Motor neuron (in vitro differentiated cells): ENCODE results near the gene PTPRG. TPM values are rescaled to one million over a fixed set of nuclear protein-coding genes. Genes with fewer than 3 reads are reported as not detected.

Source experiments
- ATAC-seq, 8 experiments: fragments of 200-7000 bp; cut with Tn5 transposase; replicated peaks in 6 of 8; 2 replicates each; pipeline ENCODE4 v1.8.0; 2021; ENCODE audit warnings: mild to moderate bottlenecking in 8 of 8, moderate library complexity in 8 of 8
- H3K27ac ChIP-seq, 2 donors: fragments of 250-450 bp; sonication (Bioruptor Pico); 2 replicates each; pipeline ENCODE4 v1.9.0; 2021; ENCODE audit warnings: antibody characterized with exemption in 2 of 2, mild to moderate bottlenecking in 2 of 2, moderate library complexity in 1 of 2
- H3K4me1 ChIP-seq, 2 donors: fragments of 250-450 bp; sonication (Bioruptor Pico); replicated peaks in 1 of 2; 2 replicates each; pipeline ENCODE4 v1.6.1; 2021; ENCODE audit warnings: antibody characterized with exemption in 2 of 2, mild to moderate bottlenecking in 2 of 2, moderate library complexity in 1 of 2
- H3K4me3 ChIP-seq, 5 donors: fragments of 250-450 bp; sonication (Bioruptor Pico); 2 replicates each; pipeline ENCODE4 v1.9.0; 2021; ENCODE audit warnings: antibody characterized with exemption in 5 of 5, mild to moderate bottlenecking in 5 of 5, moderate library complexity in 4 of 5
- WGBS, 10 experiments: fragments of 450-650 bp; shearing (Covaris generic); methylation state at CpG; one replicate each; pipeline ENCODE4 v1.0.0; 2022; 5-methylcytosine and 5-hydroxymethylcytosine counted together
- in situ Hi-C, 9 experiments: fragments of 400-800 bp; cut with MboI; loops; one replicate each; pipeline ENCODE4 v1.15.0; 2021; ENCODE audit warnings: low sequenced_read_pairs in 9 of 9, low pct_unique_long_range_greater_than_20kb in 2 of 9; ENCODE audit not compliant: unreplicated experiment in 9 of 9
- total RNA-seq, 8 experiments: library from RNA; unstranded; fragments of 300-600 nt; gene quantifications; 2 replicates each; pipeline versions ENCODE4 v1.2.3 to v1.2.4, GENCODE V29; 2022

PTPRG gene
- total RNA-seq, 8 experiments from 2014 or later = 15.9 to 75.2 (median 42.9) TPM

- ATAC-seq = no peak
Observed at GRCh38 chr3:61945657-61946056, 384.3 kb downstream of the PTPRG start.

GRCh38 chr3:61946570-61947324 is 385.4 kb downstream of the PTPRG start:
- in situ Hi-C loops = loop anchor here in 1 of 9 experiments (25.0 kb wide), 1 partner anchor 384 kb away; the partner anchor contains the start of gene PTPRG
- 17 to 67% (median 40%) methylated on average over 2 to 7 of the region's 7 CpGs for WGBS, 10 experiments
- peak in 4 of 8 experiments; percentile 17 to 55 (median 48) for ATAC-seq

More at GRCh38 chr3:61945657-61946056, 384.3 kb downstream of the PTPRG start:
- Histone ChIP-seq H3K27ac (no peak overlapping the region), H3K4me3 (no peak overlapping the region), H3K4me1 (peaks cover 8 to 16% of the 10 kb centered on the region in 2 donors)
- WGBS, 10 experiments = 0 to 79% (median 56%) methylated on average over 1 to 3 of the region's 3 CpGs; no CpG with 5 or more reads in 2 of the 10 experiments
- in situ Hi-C loops = loop anchor here in 1 of 9 experiments (25.0 kb wide), 1 partner anchor 383 kb away; the partner anchor contains the start of gene PTPRG

GRCh38 chr3:61947456-61947855 is 386.1 kb downstream of the PTPRG start:
- H3K27ac ChIP-seq = no peak overlapping the region
- in situ Hi-C loops = loop anchor here in 1 of 9 experiments (25.0 kb wide), 1 partner anchor 385 kb away; the partner anchor contains the start of gene PTPRG
- no peak overlapping the region for H3K4me3 ChIP-seq
- 37 to 84% (median 48%) methylated on average over 2 to 4 of the region's 4 CpGs for WGBS, 10 experiments
- ATAC-seq = peak in 2 of 8 experiments; percentile 42 to 51
- H3K4me1 ChIP-seq = peaks cover 13 to 16% of the 10 kb centered on the region in 2 donors

More at GRCh38 chr3:61946570-61947324, 385.4 kb downstream of the PTPRG start:
- Histone ChIP-seq H3K4me3 (no peak overlapping the region), H3K4me1 (peaks cover 8 to 16% of the 10 kb centered on the region in 2 donors), H3K27ac (no peak overlapping the region)

DNA sequence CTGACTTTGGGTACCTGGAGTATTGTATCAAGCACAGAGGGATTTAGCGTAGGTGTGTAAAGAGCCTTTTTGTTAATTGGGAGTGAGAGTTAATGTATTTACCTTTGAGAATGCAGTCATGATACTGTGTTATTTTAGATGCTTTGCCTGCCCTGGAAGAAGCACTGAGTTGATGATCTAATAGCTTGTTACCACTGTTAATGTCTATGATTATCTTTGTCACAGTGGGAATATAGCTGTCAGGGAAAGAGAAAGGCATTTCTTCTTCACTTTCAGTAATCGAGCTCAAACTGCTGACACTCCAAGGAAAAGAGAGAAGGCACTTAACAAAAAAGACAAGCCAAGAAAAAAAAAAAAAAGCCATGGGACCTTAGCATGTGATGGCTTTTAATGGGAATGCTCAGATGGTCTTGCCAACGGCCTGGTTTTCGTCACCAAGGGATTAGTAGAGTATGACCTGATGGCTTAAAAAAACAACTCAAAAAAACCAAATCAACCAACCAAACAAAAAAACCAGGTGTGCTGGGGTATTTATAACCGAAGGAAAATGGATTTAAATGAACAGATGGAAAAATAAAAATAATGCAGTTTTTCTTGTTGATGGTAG is 387.4 kb downstream of the PTPRG start:
- Histone ChIP-seq H3K4me1 (peaks cover 16 to 18% of the 10 kb centered on the region in 2 donors), H3K4me3 (no peak overlapping the region), H3K27ac (no peak overlapping the region)
- in situ Hi-C loops = loop anchor here in 1 of 9 experiments (25.0 kb wide), 1 partner anchor 387 kb away; the partner anchor contains the start of gene PTPRG
- 62 to 90% (median 76%) methylated on average over 3 to 5 of the region's 5 CpGs; no CpG with 5 or more reads in 1 of the 10 experiments for WGBS, 10 experiments
- ATAC-seq = peak in 5 of 8 experiments; percentile 59 to 88 (median 67)

GRCh38 chr3:61954097-61954540 is 392.7 kb downstream of the PTPRG start:
- in situ Hi-C loops = no loop called here
- ATAC-seq = peak in 6 of 8 experiments; percentile 35 to 73 (median 56)

GRCh38 chr3:61955483-61955882 is 394.1 kb downstream of the PTPRG start:
- Histone ChIP-seq H3K4me1 (peaks cover 15 to 31% of the 10 kb centered on the region in 2 donors), H3K27ac (no peak overlapping the region), H3K4me3 (no peak overlapping the region)
- no peak for ATAC-seq
- in situ Hi-C loops = no loop called here
- 64 to 100% (median 78%) methylated on average over 1 to 2 of the region's 2 CpGs; no CpG with 5 or more reads in 1 of the 10 experiments for WGBS, 10 experiments

More at GRCh38 chr3:61954097-61954540, 392.7 kb downstream of the PTPRG start:
- Histone ChIP-seq H3K4me1 (peaks cover 15 to 31% of the 10 kb centered on the region in 2 donors), H3K27ac (no peak overlapping the region), H3K4me3 (no peak overlapping the region)
- 40 to 100% (median 87%) methylated on average over 1 to 2 of the region's 2 CpGs; no CpG with 5 or more reads in 4 of the 10 experiments for WGBS, 10 experiments

DNA sequence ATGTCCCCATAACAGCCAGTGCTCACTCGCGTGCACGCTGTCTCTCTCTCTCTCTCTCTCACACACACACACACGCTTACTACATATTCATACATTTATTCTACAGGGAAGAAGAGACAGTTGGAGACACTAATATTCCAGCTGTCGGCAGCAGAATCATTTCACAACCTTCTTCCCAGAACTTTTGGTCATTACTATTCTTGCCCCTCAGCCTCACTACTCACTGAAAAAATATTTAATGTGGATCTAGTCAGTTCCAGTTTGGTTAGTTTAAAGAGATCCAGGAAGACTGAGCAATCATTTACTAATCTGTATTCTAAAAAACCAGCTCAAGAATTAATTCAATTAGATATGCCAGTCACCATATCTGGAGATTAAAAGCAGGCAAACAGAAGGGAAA is 394.9 kb downstream of the PTPRG start:
- in situ Hi-C loops = no loop called here
- WGBS, 10 experiments = 0 to 98% (median 77%) methylated on average over 1 to 5 of the region's 5 CpGs
- Histone ChIP-seq H3K4me3 (no peak overlapping the region), H3K27ac (no peak overlapping the region), H3K4me1 (peaks cover 15 to 31% of the 10 kb centered on the region in 2 donors)
- ATAC-seq = peak in 6 of 8 experiments; percentile 32 to 83 (median 58)

- Histone ChIP-seq H3K27ac (peak overlapping the region in 1 of 2 donors; percentile 44), H3K4me3 (no peak overlapping the region), H3K4me1 (peaks cover 12 to 31% of the 10 kb centered on the region in 2 donors)
- peak in 4 of 8 experiments; percentile 43 to 88 (median 48) for ATAC-seq
- in situ Hi-C loops = no loop called here
- whole genome bisulfite sequencing, 10 experiments = 64 to 100% (median 80%) methylated on average over 1 to 2 of the region's 2 CpGs; no CpG with 5 or more reads in 1 of the 10 experiments
Observed at GRCh38 chr3:61957259-61957658, 395.9 kb downstream of the PTPRG start.

- Histone ChIP-seq H3K4me1 (peaks cover 7 to 27% of the 10 kb centered on the region in 2 donors), H3K27ac (no peak overlapping the region), H3K4me3 (no peak overlapping the region)
- ATAC-seq = no peak
- in situ Hi-C loops = no loop called here
Observed at GRCh38 chr3:61960976-61961375, 399.6 kb downstream of the PTPRG start.

DNA sequence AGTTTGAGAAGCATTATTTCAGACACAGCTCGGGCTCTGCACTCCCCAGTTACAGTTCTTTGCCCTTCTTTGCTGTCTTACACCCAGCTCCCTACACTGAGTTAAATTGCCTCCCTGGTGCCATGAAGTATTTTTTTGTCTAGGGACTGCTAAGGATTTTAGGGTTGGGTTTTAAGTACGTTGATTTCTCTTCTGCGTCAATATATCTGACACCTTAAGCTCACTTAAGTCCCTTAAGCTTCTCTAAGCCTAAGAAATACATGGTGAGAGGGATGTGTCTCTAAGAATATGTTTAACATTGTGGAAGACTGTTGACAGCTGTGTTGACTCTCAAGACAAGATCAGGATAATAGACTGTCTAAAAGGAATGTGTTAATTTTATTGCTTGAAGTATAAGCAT is 400.5 kb downstream of the PTPRG start:
- no peak overlapping the region for H3K27ac ChIP-seq
- H3K4me3 ChIP-seq = no peak overlapping the region
- in situ Hi-C loops = no loop called here
- WGBS, 10 experiments = 50 to 100% (median 83%) methylated on average over 1 to 3 of the region's 3 CpGs; no CpG with 5 or more reads in 3 of the 10 experiments
- peak in 1 of 8 experiments; percentile 79 for ATAC-seq
- peaks cover 1 to 17% of the 10 kb centered on the region in 2 donors for H3K4me1 ChIP-seq

- no peak overlapping the region for H3K4me3 ChIP-seq
- H3K27ac ChIP-seq = no peak overlapping the region
- peak in 3 of 8 experiments; percentile 32 to 41 (median 33) for ATAC-seq
- peaks cover 0 to 8% of the 10 kb centered on the region in 2 donors for H3K4me1 ChIP-seq
- 29 to 100% (median 67%) methylated on average over 2 to 7 of the region's 8 CpGs; no CpG with 5 or more reads in 2 of the 10 experiments for WGBS, 10 experiments
- in situ Hi-C loops = no loop called here
Observed at GRCh38 chr3:61964566-61964965, 403.2 kb downstream of the PTPRG start.

DNA sequence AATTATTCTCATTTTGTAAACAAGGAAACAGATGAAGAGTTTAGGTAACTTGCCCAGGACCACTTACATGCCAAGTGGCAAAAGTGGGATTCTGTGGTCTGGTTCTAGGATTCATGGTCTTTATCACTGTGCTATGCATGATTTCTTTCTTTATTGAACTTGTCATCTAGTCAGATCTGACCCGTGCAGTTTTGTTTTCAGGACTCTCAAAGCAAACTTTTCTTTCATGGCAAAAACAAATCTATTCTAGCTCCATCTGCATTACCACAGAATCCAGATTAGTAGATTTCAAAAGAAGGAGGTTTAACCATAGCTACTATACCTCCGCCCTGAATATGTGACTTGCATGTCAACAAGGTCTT is 404.4 kb downstream of the PTPRG start:
- ATAC-seq = peak in 2 of 8 experiments; percentile 29 to 77
- 50 to 100% (median 83%) methylated on average over 1 to 2 of the region's 2 CpGs; no CpG with 5 or more reads in 1 of the 10 experiments for WGBS, 10 experiments
- in situ Hi-C loops = no loop called here
- Histone ChIP-seq H3K4me3 (no peak overlapping the region), H3K4me1 (peaks cover 0 to 8% of the 10 kb centered on the region in 2 donors), H3K27ac (no peak overlapping the region)

GRCh38 chr3:61966200-61966599 is 404.8 kb downstream of the PTPRG start:
- 69 to 100% (median 79%) methylated on average over 1 to 2 of the region's 2 CpGs; no CpG with 5 or more reads in 6 of the 10 experiments for WGBS, 10 experiments
- Histone ChIP-seq H3K4me3 (no peak overlapping the region), H3K27ac (no peak overlapping the region), H3K4me1 (peaks cover 0 to 8% of the 10 kb centered on the region in 2 donors)
- ATAC-seq = peak in 1 of 8 experiments; percentile 25
- in situ Hi-C loops = no loop called here
